ENCODE data around the gene HSPG2.

DNA sequence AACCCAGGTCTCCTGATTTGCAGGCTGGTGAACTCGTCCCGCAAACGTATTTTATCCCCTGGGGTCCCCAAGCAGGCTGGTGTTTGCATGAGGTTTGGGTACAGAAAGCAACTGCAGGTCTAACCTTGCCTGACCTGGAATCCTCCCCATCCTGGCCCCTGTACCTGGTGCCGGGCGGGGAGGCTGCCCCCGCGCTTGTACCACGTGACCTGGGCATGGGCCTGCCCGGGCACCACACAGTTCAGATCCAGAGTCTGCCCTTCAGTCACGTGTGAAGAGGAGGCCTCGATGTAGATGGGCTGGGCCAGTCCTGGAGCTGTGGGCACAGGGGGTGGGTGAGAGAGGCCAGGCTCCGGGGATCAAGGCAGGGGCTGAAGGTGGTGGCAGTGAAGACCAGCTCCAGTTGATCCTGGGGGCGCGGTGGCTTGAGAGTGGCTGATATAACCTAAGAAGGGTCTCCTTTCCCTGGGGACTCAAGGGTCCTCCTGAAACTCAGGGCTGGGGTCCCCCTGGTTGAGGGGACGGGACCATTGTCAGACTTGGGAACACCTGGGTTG lies 94.4 kb downstream of the HSPG2 start:
- TF ChIP-seq, protein P1, sequence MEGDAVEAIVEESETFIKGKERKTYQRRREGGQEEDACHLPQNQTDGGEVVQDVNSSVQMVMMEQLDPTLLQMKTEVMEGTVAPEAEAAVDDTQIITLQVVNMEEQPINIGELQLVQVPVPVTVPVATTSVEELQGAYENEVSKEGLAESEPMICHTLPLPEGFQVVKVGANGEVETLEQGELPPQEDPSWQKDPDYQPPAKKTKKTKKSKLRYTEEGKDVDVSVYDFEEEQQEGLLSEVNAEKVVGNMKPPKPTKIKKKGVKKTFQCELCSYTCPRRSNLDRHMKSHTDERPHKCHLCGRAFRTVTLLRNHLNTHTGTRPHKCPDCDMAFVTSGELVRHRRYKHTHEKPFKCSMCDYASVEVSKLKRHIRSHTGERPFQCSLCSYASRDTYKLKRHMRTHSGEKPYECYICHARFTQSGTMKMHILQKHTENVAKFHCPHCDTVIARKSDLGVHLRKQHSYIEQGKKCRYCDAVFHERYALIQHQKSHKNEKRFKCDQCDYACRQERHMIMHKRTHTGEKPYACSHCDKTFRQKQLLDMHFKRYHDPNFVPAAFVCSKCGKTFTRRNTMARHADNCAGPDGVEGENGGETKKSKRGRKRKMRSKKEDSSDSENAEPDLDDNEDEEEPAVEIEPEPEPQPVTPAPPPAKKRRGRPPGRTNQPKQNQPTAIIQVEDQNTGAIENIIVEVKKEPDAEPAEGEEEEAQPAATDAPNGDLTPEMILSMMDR (IDR thresholded peaks at IDR 0.05; ENCODE audit: low read length), result no peak
- no peak for TF ChIP-seq EZH2 (IDR thresholded peaks at IDR 0.05; ENCODE audit: borderline replicate concordance, low read length)

Measured in OCI-LY1 (cell line).